DMS 273 (cell line): Measurements from ENCODE around the gene CD164.

Source experiments
- DNase-seq: peaks from one replicate; lab custom pipeline; 2025; ENCODE audit not compliant: unreplicated experiment; lab: John Stamatoyannopoulos, UW

Gene CD164

GRCh38 chr6:109381747-109382575 lies at the start of gene CD164:
Gene CD164, minus strand, starts transcription at chr6:109382467. Its CDS starts 89 bp downstream, at chr6:109382378.
- DNase-seq: peak; percentile 98

- no peak for DNase-seq
These were observed 47.2 kb upstream of the CD164 start for GRCh38 chr6:109429496-109429895.

GRCh38 chr6:109428889-109429477 lies 46.7 kb upstream of the CD164 start:
- DNase-seq: peak; percentile 34

GRCh38 chr6:109424946-109425345 lies 42.7 kb upstream of the CD164 start:
- no peak for DNase-seq

- DNase-seq: no peak
These were observed 38.9 kb upstream of the CD164 start for GRCh38 chr6:109421184-109421583.

GRCh38 chr6:109420751-109421150 lies 38.5 kb upstream of the CD164 start:
- no peak for DNase-seq

- DNase-seq: no peak
These were observed 35.4 kb upstream of the CD164 start for GRCh38 chr6:109417646-109418045.

GRCh38 chr6:109411034-109411433 lies 28.8 kb upstream of the CD164 start:
- DNase-seq: no peak

- DNase-seq: no peak
These were observed 23.9 kb upstream of the CD164 start for GRCh38 chr6:109406196-109406595.

- DNase-seq: no peak
These were observed 14.8 kb upstream of the CD164 start for GRCh38 chr6:109397020-109397419.

GRCh38 chr6:109396046-109396718 lies 13.9 kb upstream of the CD164 start:
- DNase-seq: no peak

GRCh38 chr6:109393886-109394281 lies 11.6 kb upstream of the CD164 start:
- DNase-seq: no peak

GRCh38 chr6:109393157-109393885 lies 11.1 kb upstream of the CD164 start:
- no peak for DNase-seq

GRCh38 chr6:109389650-109390274 lies 7.5 kb upstream of the CD164 start:
- DNase-seq: no peak

GRCh38 chr6:109388265-109388664 lies 6.0 kb upstream of the CD164 start:
- no peak for DNase-seq

- DNase-seq: no peak
These were observed 1.2 kb upstream of the CD164 start for GRCh38 chr6:109383438-109383940.

- peak; percentile 97 for DNase-seq
These were observed 540 bp upstream of the CD164 start for GRCh38 chr6:109382576-109383437.

GRCh38 chr6:109381061-109381746 lies 1.1 kb downstream of the CD164 start:
- peak; percentile 36 for DNase-seq

- DNase-seq: no peak
These were observed 2.6 kb downstream of the CD164 start for GRCh38 chr6:109379711-109380110.
